LNCAP (cell line): Measurements from ENCODE around the gene IZUMO1.

Experiments
- CTCF ChIP-seq: fragments of 450-650 bp; IDR thresholded peaks from 2 replicates; pipeline ENCODE4 v1.5.1; 2017; ENCODE audit warnings: mild to moderate bottlenecking

The IZUMO1 gene

GRCh38 chr19:48752496-48753365 is 6.0 kb upstream of the IZUMO1 start, which contains the start of gene FUT1:
Gene FUT1, minus strand, starts transcription at chr19:48752641. Its CDS starts 1,360 bp downstream, at chr19:48751281.
- no peak for TF ChIP-seq CTCF

GRCh38 chr19:48751845-48752495 is 5.3 kb upstream of the IZUMO1 start:
- TF ChIP-seq CTCF, result no peak

- no peak for TF ChIP-seq CTCF
Measured at GRCh38 chr19:48750771-48751504, 4.2 kb upstream of the IZUMO1 start.

- TF ChIP-seq CTCF, result no peak
Measured at GRCh38 chr19:48750351-48750750, 3.6 kb upstream of the IZUMO1 start.

GRCh38 chr19:48749571-48750198 is 3.0 kb upstream of the IZUMO1 start:
- no peak for TF ChIP-seq CTCF

- TF ChIP-seq CTCF, result no peak
Measured at GRCh38 chr19:48746110-48746509, 599 bp downstream of the IZUMO1 start.
